GM23248 (cell line): ENCODE measurements around the gene MRTFA. TPM values are rescaled to one million over a fixed set of nuclear protein-coding genes. Genes with fewer than 3 reads are reported as not detected.
A peak's percentile ranks its signal among the peaks of the same experiment; 100 is the strongest.

ENCODE experiments used
- DNase-seq: peaks from one replicate; pipeline ENCODE4 v3.0.0-alpha.2; 2015
- H2AFZ ChIP-seq: fragments of 200-600 bp; sonication (generic); 2 replicates; pipeline ENCODE4 v1.6.1; 2016; ENCODE audit warnings: antibody characterized with exemption
- H3F3A ChIP-seq: fragments of 200-600 bp; sonication (generic); 2 replicates; pipeline ENCODE4 v1.6.1; 2016; ENCODE audit warnings: mild to moderate bottlenecking, antibody characterized with exemption, mixed run types; ENCODE audit not compliant: insufficient read depth
- H3K27ac ChIP-seq: fragments of 200-600 bp; sonication (generic); 2 replicates; pipeline ENCODE4 v1.5.1; 2016; ENCODE audit warnings: mild to moderate bottlenecking
- H3K27me3 ChIP-seq: fragments of 200-600 bp; sonication (generic); replicated peaks from 2 replicates; pipeline ENCODE4 v1.6.1; 2016; ENCODE audit warnings: mild to moderate bottlenecking; ENCODE audit not compliant: insufficient read depth
- H3K36me3 ChIP-seq: fragments of 200-600 bp; sonication (generic); 2 replicates; pipeline ENCODE4 v1.6.1; 2016; ENCODE audit warnings: low read depth, mild to moderate bottlenecking
- H3K4me1 ChIP-seq: fragments of 200-600 bp; sonication (generic); 2 replicates; pipeline ENCODE4 v1.6.1; 2016; ENCODE audit warnings: mild to moderate bottlenecking; ENCODE audit not compliant: insufficient read depth
- H3K4me2 ChIP-seq: fragments of 200-600 bp; sonication (generic); one replicate; pipeline ENCODE4 v1.6.1; 2016; ENCODE audit warnings: mild to moderate bottlenecking; ENCODE audit not compliant: unreplicated experiment
- H3K4me3 ChIP-seq: fragments of 200-600 bp; sonication (generic); 2 replicates; pipeline ENCODE4 v1.5.1; 2016; ENCODE audit warnings: mild to moderate bottlenecking
- H3K79me2 ChIP-seq: fragments of 200-600 bp; sonication (generic); 2 replicates; pipeline ENCODE4 v1.6.1; 2016; ENCODE audit warnings: mild to moderate bottlenecking; ENCODE audit not compliant: insufficient read depth
- H3K9ac ChIP-seq: fragments of 200-600 bp; sonication (generic); 2 replicates; pipeline ENCODE4 v1.6.1; 2016; ENCODE audit warnings: mild to moderate bottlenecking
- H3K9me2 ChIP-seq: fragments of 200-600 bp; sonication (generic); 2 replicates; pipeline ENCODE4 v1.6.1; 2016; ENCODE audit warnings: mixed run types, mild to moderate bottlenecking, moderate library complexity; ENCODE audit not compliant: insufficient read depth
- H3K9me3 ChIP-seq: fragments of 200-600 bp; sonication (generic); one replicate; pipeline ENCODE4 v1.6.1; 2017; ENCODE audit warnings: low read depth
- H4K20me1 ChIP-seq: fragments of 200-600 bp; sonication (generic); 2 replicates; pipeline ENCODE4 v1.6.0; 2016; ENCODE audit not compliant: insufficient read depth
- EZH2 ChIP-seq: fragments of 200-600 bp; sonication (generic); IDR thresholded peaks from 2 replicates; pipeline ENCODE4 v1.6.1; 2018; ENCODE audit warnings: antibody characterized with exemption, mild to moderate bottlenecking; ENCODE audit not compliant: insufficient read depth, poor library complexity, severe bottlenecking
- EZH2phosphoT487 ChIP-seq: fragments of 200-600 bp; sonication (generic); IDR thresholded peaks from 2 replicates; pipeline ENCODE4 v1.6.1; 2018; ENCODE audit warnings: antibody characterized with exemption, moderate library complexity, mild to moderate bottlenecking, low read depth; ENCODE audit not compliant: insufficient read depth
- WGBS, 2 experiments: methylation state at CpG; one replicate each; pipeline ENCODE4 v1.1.6; 2015 to 2017; ENCODE audit warnings: low lambda C conversion rate in 2 of 2, low coverage in 1 of 2; ENCODE audit errors: missing lambda C conversion rate in 2 of 2; 5-methylcytosine and 5-hydroxymethylcytosine counted together
- in situ Hi-C: fragments of 300-500 bp; cut with MboI; formaldehyde crosslinking; loops from 2 replicates; pipeline ENCODE4 v1.15.0; 2020
- polyA plus RNA-seq: library from polyadenylated mRNA; unstranded; fragments of >200 nt; fragmentation: Nextera tagmentation; extraction: Ambion mirVana; gene quantifications from 2 replicates; pipeline ENCODE4 v1.2.1, GENCODE V29; 2016
- total RNA-seq: library from RNA; depleted of rRNA; stranded (reverse); fragments of >200 nt; shearing (Covaris generic); gene quantifications from 2 replicates; pipeline ENCODE4 v1.2.3, GENCODE V29; 2014

The MRTFA gene
- total and polyA plus RNA-seq, 2 experiments from 2014 or later = 24.2 to 49.2 TPM

DNA sequence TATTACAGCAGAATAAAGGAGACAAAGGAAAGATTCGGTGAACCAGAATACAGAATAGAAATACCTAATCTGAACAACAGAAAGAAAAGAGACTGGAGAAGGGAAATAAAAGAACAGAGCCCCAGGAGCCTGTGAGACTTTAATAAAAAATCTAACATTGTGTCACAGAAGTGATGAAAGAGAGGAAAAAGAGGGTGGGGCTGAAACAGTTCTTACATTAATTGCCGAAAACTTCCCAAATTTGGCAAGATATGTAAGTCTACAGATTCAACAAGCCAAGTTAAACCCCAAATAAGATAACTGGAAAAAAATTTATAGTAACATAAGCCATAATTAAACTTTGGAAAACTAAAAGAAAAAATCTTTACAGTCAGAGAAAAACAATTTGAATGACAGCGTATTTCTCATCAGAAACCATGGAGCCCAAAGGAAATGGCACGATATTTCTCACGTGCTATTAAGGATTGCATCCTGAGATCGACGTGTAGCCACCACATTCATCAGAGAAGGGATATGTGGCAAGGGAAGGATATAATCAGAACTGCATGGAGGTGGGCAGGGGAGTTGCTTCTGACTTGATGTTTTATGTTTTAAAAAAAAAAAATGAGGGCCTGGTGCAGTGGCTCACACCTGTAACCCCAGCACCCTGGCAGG lies 192.2 kb downstream of the MRTFA start:
- TF ChIP-seq EZH2phosphoT487 (no peak), EZH2 (no peak)
- H3K9me3 ChIP-seq = no peaks in the 10 kb centered on the region
- H3F3A ChIP-seq = peaks cover 51% of the 10 kb centered on the region
- H2AFZ ChIP-seq = no peak overlapping the region
- peak; percentile 36 for DNase-seq
- H3K9ac ChIP-seq = no peak overlapping the region
- in situ Hi-C loops = loop anchor here (25.0 kb wide), 1 partner anchor 193 kb away; the partner anchor contains the start of gene MRTFA
- H3K9me2 ChIP-seq = no peaks in the 10 kb centered on the region
- peaks cover 84% of the 10 kb centered on the region for H3K79me2 ChIP-seq
- no peak overlapping the region for H3K4me3 ChIP-seq
- H3K27ac ChIP-seq = peak overlapping the region; percentile 35; the same call in 1 of the 2 replicates
- H3K4me2 ChIP-seq = no peak overlapping the region
- peaks cover 31% of the 10 kb centered on the region for H3K4me1 ChIP-seq
- no peaks in the 10 kb centered on the region for H3K36me3 ChIP-seq
- H3K27me3 ChIP-seq = no peaks in the 10 kb centered on the region
- no peaks in the 10 kb centered on the region for H4K20me1 ChIP-seq
- 63 to 72% methylated on average over 7 of the region's 7 CpGs for WGBS, 2 experiments

DNA sequence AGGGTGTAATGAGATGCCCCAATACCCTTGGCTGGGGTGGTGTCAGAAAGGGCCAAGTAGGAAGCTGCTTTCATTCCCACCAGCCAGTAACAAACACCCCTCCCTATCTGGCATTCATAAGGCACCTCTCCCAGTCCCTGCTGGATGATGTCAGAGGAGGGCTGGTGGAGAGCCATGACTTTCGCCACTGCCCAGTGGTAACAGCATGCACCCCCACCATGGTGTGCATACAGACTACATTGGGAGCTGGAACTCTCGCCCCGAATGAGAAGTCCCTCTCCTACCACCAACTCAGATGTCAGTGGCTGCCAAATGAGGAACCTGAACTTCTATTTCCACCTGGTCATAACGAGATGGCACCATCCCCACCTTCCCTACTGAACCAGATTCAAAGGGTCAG lies 192.8 kb downstream of the MRTFA start:
- H3K9me2 ChIP-seq = no peaks in the 10 kb centered on the region
- H4K20me1 ChIP-seq = no peaks in the 10 kb centered on the region
- H3K4me3 ChIP-seq = no peak overlapping the region
- no peaks in the 10 kb centered on the region for H3K27me3 ChIP-seq
- no peaks in the 10 kb centered on the region for H3K9me3 ChIP-seq
- peaks cover 29% of the 10 kb centered on the region for H3K4me1 ChIP-seq
- peak; percentile 36 for DNase-seq
- peaks cover 46% of the 10 kb centered on the region for H3F3A ChIP-seq
- TF ChIP-seq EZH2phosphoT487 = no peak
- no peak for TF ChIP-seq EZH2
- no peak overlapping the region for H3K4me2 ChIP-seq
- H3K27ac ChIP-seq = peak overlapping the region; percentile 35; the same call in 1 of the 2 replicates
- no peak overlapping the region for H3K9ac ChIP-seq
- in situ Hi-C loops = loop anchor here (25.0 kb wide), 1 partner anchor 194 kb away; the partner anchor contains the start of gene MRTFA
- no peak overlapping the region for H2AFZ ChIP-seq
- WGBS, 2 experiments = 73% methylated on average over 4 of the region's 4 CpGs
- no peaks in the 10 kb centered on the region for H3K36me3 ChIP-seq
- peaks cover 90% of the 10 kb centered on the region for H3K79me2 ChIP-seq

DNA sequence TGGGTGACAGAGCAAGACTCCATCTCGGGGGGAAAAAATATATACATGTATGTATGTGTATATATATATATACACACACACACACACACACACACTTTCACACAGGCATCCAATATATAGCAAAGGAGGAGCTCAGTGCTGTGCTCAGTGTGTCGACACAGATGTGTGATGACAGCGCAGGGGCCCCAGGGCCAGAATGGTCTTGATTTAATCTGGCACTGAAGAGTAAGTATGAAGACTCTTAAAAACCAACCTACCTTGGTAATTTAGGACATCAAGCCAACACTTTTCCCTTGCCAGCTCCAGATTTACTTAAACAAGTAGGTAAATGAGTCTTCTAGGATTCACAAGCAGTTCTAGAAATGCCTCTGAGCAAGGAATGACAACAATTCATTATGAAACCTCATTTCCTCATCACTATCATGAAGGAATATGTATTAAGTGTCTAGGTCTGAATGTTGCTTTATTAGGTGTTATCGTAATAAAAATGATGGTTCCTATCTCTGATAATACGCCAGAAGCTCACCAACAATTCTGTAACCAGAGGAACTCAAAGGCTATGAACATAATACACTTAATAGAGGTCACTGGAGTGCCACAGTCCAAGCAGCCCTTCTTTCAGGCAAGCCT lies 194.6 kb downstream of the MRTFA start:
- Histone ChIP-seq H4K20me1 (no peaks in the 10 kb centered on the region), H3F3A (peaks cover 31% of the 10 kb centered on the region), H3K9ac (no peak overlapping the region), H3K4me2 (no peak overlapping the region), H3K9me3 (no peaks in the 10 kb centered on the region), H3K4me1 (peaks cover 26% of the 10 kb centered on the region), H2AFZ (no peak overlapping the region), H3K27me3 (no peaks in the 10 kb centered on the region), H3K79me2 (peaks cover 97% of the 10 kb centered on the region), H3K9me2 (no peaks in the 10 kb centered on the region), H3K36me3 (no peaks in the 10 kb centered on the region), H3K4me3 (no peak overlapping the region), H3K27ac (no peak overlapping the region)
- no peak for TF ChIP-seq EZH2phosphoT487
- TF ChIP-seq EZH2 = no peak
- DNase-seq = no peak
- in situ Hi-C loops = loop anchor here (25.0 kb wide), 1 partner anchor 195 kb away; the partner anchor contains the start of gene MRTFA
- WGBS, 2 experiments = 96 to 100% methylated on average over 5 of the region's 5 CpGs

DNA sequence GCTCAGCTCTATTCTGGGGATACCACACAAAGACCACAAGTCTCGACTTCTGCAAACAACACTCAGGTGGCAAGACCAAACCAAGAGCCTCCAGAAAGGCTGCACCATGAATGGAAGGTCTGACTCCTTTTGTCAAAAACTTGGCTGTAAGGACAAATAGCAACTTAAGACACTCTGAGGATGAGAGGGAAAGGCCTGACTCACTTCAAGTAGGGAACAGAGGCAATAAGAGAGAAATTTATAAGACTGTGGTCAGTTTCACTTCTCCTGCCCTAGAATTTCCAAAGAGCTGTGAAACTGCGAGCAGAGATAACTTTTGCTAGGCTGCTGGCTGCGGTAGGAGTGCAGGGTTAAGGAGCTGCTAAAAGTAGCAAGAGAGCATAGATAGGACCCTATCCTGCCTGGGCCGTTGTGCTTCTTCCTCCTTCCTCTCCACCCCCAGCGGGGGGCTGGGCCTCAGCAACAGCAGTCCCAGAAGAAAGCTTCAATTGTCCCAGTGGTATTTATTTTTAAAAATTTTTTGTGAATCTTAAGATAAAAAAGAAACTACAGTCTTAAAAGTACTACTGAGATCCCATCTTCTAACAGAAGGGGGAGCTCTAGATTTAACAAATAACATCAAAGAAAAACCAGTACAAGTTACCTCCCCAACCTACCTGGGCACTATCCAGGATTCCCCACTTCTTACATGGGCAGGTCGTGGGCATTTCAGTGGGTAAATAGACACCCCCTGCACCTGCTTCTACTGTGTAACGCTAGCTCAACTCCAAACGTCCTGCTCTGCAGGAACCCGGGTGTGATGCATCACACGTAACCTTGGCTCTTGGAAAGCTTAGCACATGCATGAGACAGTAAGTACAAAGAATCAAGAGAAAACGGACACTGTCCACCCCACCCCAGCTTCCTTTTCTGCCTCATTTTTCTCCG lies 199.8 kb downstream of the MRTFA start:
- Histone ChIP-seq H3K4me3 (peak overlapping the region; percentile 42), H3K4me2 (peak overlapping the region; percentile 70), H3K36me3 (0 out of 2 replicates have a peak, but pooled peaks cover 4% of the 10 kb centered on the region), H2AFZ (no peak overlapping the region), H3K9me2 (no peaks in the 10 kb centered on the region), H3F3A (peaks cover 19% of the 10 kb centered on the region; the same call in 1 of the 2 replicates), H3K27me3 (no peaks in the 10 kb centered on the region), H3K79me2 (peaks cover 95% of the 10 kb centered on the region), H3K27ac (peak overlapping the region; percentile 80), H3K9me3 (no peaks in the 10 kb centered on the region), H3K9ac (peak overlapping the region; percentile 72), H3K4me1 (peaks cover 22% of the 10 kb centered on the region), H4K20me1 (no peaks in the 10 kb centered on the region)
- DNase-seq = peak; percentile 73
- in situ Hi-C loops = loop anchor here (25.0 kb wide), 1 partner anchor 201 kb away; the partner anchor contains the start of gene MRTFA
- TF ChIP-seq EZH2 (no peak), EZH2phosphoT487 (no peak)
- WGBS, 2 experiments = 39 to 40% methylated on average over 12 of the region's 12 CpGs
